Thyroid gland (tissue), 4 donors: ENCODE results near the gene SHISAL2A. TPM values are rescaled to one million over a fixed set of nuclear protein-coding genes. Genes with fewer than 3 reads are reported as not detected.
A peak's percentile ranks its signal among the peaks of the same experiment; 100 is the strongest.

Experiments
- DNase-seq, 2 donors: peaks; one replicate each; pipeline ENCODE4 v3.0.0-alpha.2; 2019
- H3K27ac ChIP-seq, 3 donors: fragments of 200-600 bp; sonication (generic); 1 replicate in 2 of 3; 2 replicates in 1 of 3; pipeline ENCODE4 v1.5.1; 2016 to 2019; ENCODE audit warnings: mild to moderate bottlenecking in 1 of 3, moderate library complexity in 1 of 3
- H3K27me3 ChIP-seq: fragments of 200-600 bp; sonication (generic); one replicate; pipeline ENCODE4 v1.5.1; 2019
- H3K36me3 ChIP-seq, 2 donors: fragments of 200-600 bp; sonication (generic); one replicate each; pipeline ENCODE4 v1.5.1; 2016 to 2019
- H3K4me1 ChIP-seq, 2 donors: fragments of 200-600 bp; sonication (generic); one replicate each; pipeline ENCODE4 v1.5.1; 2017 to 2019
- H3K4me3 ChIP-seq, 3 donors: fragments of 200-600 bp; sonication (generic); replicated peaks in 1 of 3; 1 replicate in 2 of 3; 2 replicates in 1 of 3; pipeline ENCODE4 v1.5.1; 2016; ENCODE audit warnings: mild to moderate bottlenecking in 1 of 3
- H3K9me3 ChIP-seq: fragments of 200-600 bp; sonication (generic); one replicate; pipeline ENCODE4 v1.5.1; 2017
- POLR2A ChIP-seq, 2 donors: fragments of 450-650 bp; IDR thresholded peaks; one replicate each; pipeline ENCODE4 v1.6.1; 2017; ENCODE audit warnings: antibody characterized with exemption in 2 of 2, mild to moderate bottlenecking in 2 of 2, moderate library complexity in 1 of 2
- WGBS, 2 donors: methylation state at CpG; one replicate each; pipeline ENCODE4 v1.1.5; 2017; 5-methylcytosine and 5-hydroxymethylcytosine counted together
- intact Hi-C: fragments of 100-400 bp; cut with DNase I; formaldehyde crosslinking; loops from one replicate; pipeline ENCODE4 v1.15.1; 2023
- total RNA-seq, 4 donors: library from RNA; depleted of rRNA; stranded (reverse); fragments of >200 nt; gene quantifications; one replicate each; pipeline ENCODE4 v1.2.3, GENCODE V29; 2016
- TF ChIP-seq, protein P1 (sequence below), 6 experiments: fragments of 200-600 bp in 3 of 6; fragments of 450-650 bp in 3 of 6; sonication (generic) in 3 of 6; IDR thresholded peaks; one replicate each; pipeline ENCODE4 v1.5.1; 2016 to 2019; ENCODE audit warnings: antibody characterized with exemption in 6 of 6, mild to moderate bottlenecking in 2 of 6, inconsistent platforms in 1 of 6, moderate library complexity in 1 of 6

The SHISAL2A gene
- total RNA-seq, 4 donors from 2014 or later: 0.75 to 1.1 (median 0.94) TPM; not detected in 1

DNA sequence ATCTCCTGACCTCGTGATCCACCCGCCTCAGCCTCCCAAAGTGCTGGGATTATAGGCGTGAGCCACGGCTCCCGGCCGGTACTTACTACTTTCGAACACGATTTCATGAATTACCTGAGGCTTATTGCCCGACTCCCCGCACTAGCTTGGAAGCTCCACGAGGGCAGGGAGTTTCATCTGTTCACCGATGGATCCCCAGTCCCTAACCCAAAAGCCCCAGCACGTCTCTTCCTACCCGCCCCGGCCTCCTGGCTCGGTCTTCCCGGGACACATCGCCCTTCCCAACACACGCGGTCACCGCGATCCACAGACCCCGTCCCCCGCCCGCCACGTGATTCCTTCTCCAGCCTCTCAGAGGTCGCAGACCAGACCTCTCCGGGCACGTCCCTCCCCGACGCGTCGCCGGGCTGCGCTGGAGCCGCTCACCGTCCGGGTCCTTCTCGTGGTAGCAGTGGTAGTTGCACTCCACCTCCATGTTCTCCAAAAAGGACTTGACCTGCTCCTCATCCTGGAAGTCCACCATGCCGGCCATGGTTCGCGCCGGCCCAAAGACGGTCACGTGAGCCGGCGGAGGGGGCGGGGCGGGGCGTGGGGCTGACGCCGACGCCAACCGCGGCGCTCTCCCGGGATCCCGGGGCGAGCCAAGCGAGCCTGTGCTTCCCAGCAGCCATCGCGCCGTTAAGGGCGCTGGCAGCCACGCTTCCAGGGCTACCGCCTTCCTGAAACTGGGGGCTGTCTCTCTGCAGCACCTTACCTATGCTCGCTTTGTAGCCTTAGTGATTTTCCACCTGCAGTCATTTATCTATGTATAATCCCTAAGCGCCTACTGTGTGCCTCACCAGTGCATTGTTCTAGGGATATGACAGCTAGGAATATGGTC, 65.1 kb downstream of the SHISAL2A start, which contains the start of gene COA7:
COA7 (minus strand) TSS at position 553 of the 880 bp plus-strand sequence; CDS start at position 532, 21 bp downstream.
- no peaks in the 10 kb centered on the region for H3K9me3 ChIP-seq
- H3K36me3 ChIP-seq: no peaks in the 10 kb centered on the region
- peak in 1 of 2 donors; percentile 56 for TF ChIP-seq POLR2A (IDR thresholded peaks at IDR 0.05)
- TF ChIP-seq, protein P1, sequence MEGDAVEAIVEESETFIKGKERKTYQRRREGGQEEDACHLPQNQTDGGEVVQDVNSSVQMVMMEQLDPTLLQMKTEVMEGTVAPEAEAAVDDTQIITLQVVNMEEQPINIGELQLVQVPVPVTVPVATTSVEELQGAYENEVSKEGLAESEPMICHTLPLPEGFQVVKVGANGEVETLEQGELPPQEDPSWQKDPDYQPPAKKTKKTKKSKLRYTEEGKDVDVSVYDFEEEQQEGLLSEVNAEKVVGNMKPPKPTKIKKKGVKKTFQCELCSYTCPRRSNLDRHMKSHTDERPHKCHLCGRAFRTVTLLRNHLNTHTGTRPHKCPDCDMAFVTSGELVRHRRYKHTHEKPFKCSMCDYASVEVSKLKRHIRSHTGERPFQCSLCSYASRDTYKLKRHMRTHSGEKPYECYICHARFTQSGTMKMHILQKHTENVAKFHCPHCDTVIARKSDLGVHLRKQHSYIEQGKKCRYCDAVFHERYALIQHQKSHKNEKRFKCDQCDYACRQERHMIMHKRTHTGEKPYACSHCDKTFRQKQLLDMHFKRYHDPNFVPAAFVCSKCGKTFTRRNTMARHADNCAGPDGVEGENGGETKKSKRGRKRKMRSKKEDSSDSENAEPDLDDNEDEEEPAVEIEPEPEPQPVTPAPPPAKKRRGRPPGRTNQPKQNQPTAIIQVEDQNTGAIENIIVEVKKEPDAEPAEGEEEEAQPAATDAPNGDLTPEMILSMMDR (IDR thresholded peaks at IDR 0.05): peak in 1 of 6 experiments; percentile 14
- WGBS, 2 donors: 4% methylated on average over 26 to 34 of the region's 68 CpGs
- intact Hi-C loops: no loop called here
- H3K27ac ChIP-seq: peak within 1 kb of the TSS; percentile 70 to 84 (median 78)
- H3K4me3 ChIP-seq: peak within 1 kb of the TSS; percentile 52 to 88 (median 65)
- peaks cover 0 to 5% of the 10 kb centered on the region in 2 donors for H3K4me1 ChIP-seq
- no peaks in the 10 kb centered on the region for H3K27me3 ChIP-seq
- DNase-seq: peak; percentile 87 to 89

DNA sequence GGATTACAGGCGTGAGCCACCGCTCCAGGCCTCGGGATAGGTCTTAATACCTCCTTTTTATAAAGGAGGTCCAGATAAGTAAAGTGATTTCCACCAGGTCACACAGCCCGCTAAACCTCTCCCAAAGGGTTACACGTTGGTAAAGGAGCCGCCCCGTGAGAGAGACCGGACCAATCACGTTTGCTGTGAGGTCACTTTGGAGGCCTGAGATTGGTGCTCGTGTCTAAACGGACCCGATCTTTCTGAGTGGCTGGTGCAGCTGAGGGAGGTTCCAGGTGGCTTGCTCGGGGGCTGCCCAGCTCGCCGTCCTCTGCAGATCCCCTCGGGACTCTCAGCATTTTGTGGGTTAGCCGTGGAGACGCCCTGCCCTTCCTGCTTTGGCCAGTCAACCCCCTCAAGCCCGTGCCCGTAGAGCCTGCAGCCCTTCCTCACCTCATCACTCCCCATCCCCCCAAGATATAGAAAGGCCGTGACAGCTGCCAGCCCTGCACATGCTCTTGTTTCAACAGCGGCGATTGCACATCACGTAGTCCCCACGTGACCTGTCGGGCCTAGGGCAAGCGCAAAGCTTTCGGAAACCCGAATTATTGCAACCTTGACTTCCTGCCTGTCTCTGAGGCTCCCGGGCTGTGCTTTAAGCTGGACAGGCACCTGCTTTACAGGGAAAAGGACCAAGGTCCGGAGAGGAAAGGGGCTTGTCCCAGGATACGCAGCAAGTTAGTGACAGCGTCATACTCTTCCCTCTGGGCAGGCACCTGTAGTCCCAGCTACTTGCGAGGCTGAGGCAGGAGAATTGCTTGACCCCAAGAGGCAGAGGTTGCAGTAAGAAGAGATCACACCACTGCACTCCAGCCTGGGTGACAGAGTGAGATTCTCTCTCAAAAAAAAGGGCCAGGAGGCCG, 70.2 kb downstream of the SHISAL2A start:
- Histone ChIP-seq H3K9me3 (no peaks in the 10 kb centered on the region), H3K27me3 (no peaks in the 10 kb centered on the region), H3K36me3 (no peaks in the 10 kb centered on the region), H3K4me3 (peak overlapping the region; percentile 15 to 58 (median 32)), H3K4me1 (peaks cover 0 to 10% of the 10 kb centered on the region in 2 donors), H3K27ac (peak overlapping the region; percentile 62 to 82 (median 67))
- peak; percentile 90 to 92 for DNase-seq
- WGBS, 2 donors: 8 to 15% methylated on average over 20 to 26 of the region's 35 CpGs
- intact Hi-C loops: no loop called here
- peak in 1 of 2 donors; percentile 78 for TF ChIP-seq POLR2A (IDR thresholded peaks at IDR 0.05)
- TF ChIP-seq, protein P1 (IDR thresholded peaks at IDR 0.05): no peak

DNA sequence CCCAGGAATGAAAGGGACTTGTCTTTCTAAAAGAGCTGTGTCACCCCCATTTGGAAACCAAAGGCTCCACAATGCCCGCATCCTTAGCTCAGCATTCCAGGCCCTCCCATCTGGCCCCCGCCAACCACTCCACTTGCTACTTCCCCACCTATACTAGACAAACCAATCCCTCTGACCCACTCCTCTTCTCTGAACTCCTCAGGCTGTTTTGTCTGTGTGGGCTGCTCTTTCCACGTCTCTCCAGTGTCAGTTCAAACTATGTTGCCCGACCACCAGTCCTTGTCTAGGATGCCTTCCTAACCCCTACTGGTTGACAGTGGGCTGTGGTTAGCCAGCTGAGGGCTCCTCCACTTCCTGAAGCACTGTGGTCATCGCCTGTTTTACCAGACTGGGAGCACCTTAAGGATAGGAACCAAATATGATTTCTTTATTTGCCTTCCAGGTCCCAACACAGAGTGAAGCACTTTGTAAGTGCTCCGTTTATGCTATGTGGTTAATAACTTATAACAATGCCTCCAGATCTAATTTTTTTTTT, 73.2 kb downstream of the SHISAL2A start:
- WGBS, 2 donors: 69 to 72% methylated on average over 5 to 6 of the region's 6 CpGs
- peaks cover 0 to 5% of the 10 kb centered on the region in 2 donors for H3K4me1 ChIP-seq

More for the DNA sequence above, 73.2 kb downstream of the SHISAL2A start:
- intact Hi-C loops: no loop called here
- H3K27ac ChIP-seq: no peak overlapping the region
- no peaks in the 10 kb centered on the region for H3K9me3 ChIP-seq
- H3K36me3 ChIP-seq: no peaks in the 10 kb centered on the region
- H3K27me3 ChIP-seq: no peaks in the 10 kb centered on the region
- no peak overlapping the region for H3K4me3 ChIP-seq
- no peak for TF ChIP-seq POLR2A (IDR thresholded peaks at IDR 0.05)
- TF ChIP-seq, protein P1 (IDR thresholded peaks at IDR 0.05): no peak
- no peak for DNase-seq

Other genes starting within 250 kb of the SHISAL2A start
- gene ORC1, start 228.7 kb upstream of the SHISAL2A start, total RNA-seq: 1 to 10 TPM in 2 of 4 donors, under 1 TPM in 2; 0.22 to 1.2 (median 0.81) TPM
- gene PRPF38A, start 228.6 kb upstream of the SHISAL2A start, total RNA-seq: 10 to 100 TPM; 19.9 to 31.3 (median 21.7) TPM
- 100 to 1,000 TPM in 3 of 4 donors, 10 to 100 TPM in 1; 90.5 to 169 (median 120) TPM for gene TUT4, start 80.1 kb upstream of the SHISAL2A start, total RNA-seq
- 10 to 100 TPM; 15.7 to 77.9 (median 32.1) TPM for gene GPX7, start 30.8 kb upstream of the SHISAL2A start, total RNA-seq
- gene COA7, start 65.2 kb downstream of the SHISAL2A start, total RNA-seq: 10 to 100 TPM; 10.6 to 14.7 (median 11.5) TPM
- gene ZYG11B, start 93.3 kb downstream of the SHISAL2A start, total RNA-seq: 10 to 100 TPM; 64.8 to 88.2 (median 82.2) TPM
- gene ZYG11A, start 209.6 kb downstream of the SHISAL2A start, total RNA-seq: 1 to 10 TPM; 4.0 to 9.3 (median 5.9) TPM